HEK293 (cell line): ENCODE results near the gene DIS3L.

Experiments used
- ATF2 ChIP-seq: fragments of 450-650 bp; formaldehyde crosslinking; IDR thresholded peaks from 2 replicates; pipeline ENCODE4 v1.5.1; 2016; ENCODE audit warnings: missing biosample characterization, missing genetic modification characterization, low read depth
- EGR2 ChIP-seq: fragments of 450-650 bp; formaldehyde crosslinking; IDR thresholded peaks from 2 replicates; pipeline ENCODE4 v1.5.1; 2016; ENCODE audit warnings: low read depth, missing biosample characterization, missing genetic modification characterization
- KLF17 ChIP-seq: fragments of 450-650 bp; formaldehyde crosslinking; IDR thresholded peaks from 2 replicates; pipeline ENCODE4 v1.5.1; 2016; ENCODE audit warnings: missing biosample characterization, missing genetic modification characterization
- KLF8 ChIP-seq: fragments of 450-650 bp; formaldehyde crosslinking; IDR thresholded peaks from 2 replicates; pipeline ENCODE4 v1.5.1; 2016; ENCODE audit warnings: missing biosample characterization, missing genetic modification characterization
- PRDM4 ChIP-seq: fragments of 450-650 bp; formaldehyde crosslinking; IDR thresholded peaks from 2 replicates; pipeline ENCODE4 v1.5.1; 2017; ENCODE audit warnings: missing biosample characterization, missing genetic modification characterization
- SP2 ChIP-seq: fragments of 450-650 bp; formaldehyde crosslinking; IDR thresholded peaks from 2 replicates; pipeline ENCODE4 v1.5.1; 2016; ENCODE audit warnings: missing biosample characterization, missing genetic modification characterization
- ZBTB1 ChIP-seq: fragments of 450-650 bp; formaldehyde crosslinking; IDR thresholded peaks from 2 replicates; pipeline ENCODE4 v1.5.1; 2016; ENCODE audit warnings: missing biosample characterization, missing genetic modification characterization
- ZBTB20 ChIP-seq: fragments of 450-650 bp; formaldehyde crosslinking; IDR thresholded peaks from 2 replicates; pipeline ENCODE4 v1.5.1; 2016; ENCODE audit warnings: missing biosample characterization, missing genetic modification characterization
- ZBTB21 ChIP-seq: fragments of 450-650 bp; formaldehyde crosslinking; IDR thresholded peaks from 2 replicates; pipeline ENCODE4 v1.5.1; 2017; ENCODE audit warnings: missing biosample characterization, missing genetic modification characterization
- ZBTB44 ChIP-seq: fragments of 450-650 bp; IDR thresholded peaks from 2 replicates; pipeline ENCODE4 v1.5.1; 2018; ENCODE audit warnings: missing biosample characterization, mild to moderate bottlenecking, missing genetic modification characterization
- ZBTB7A ChIP-seq: fragments of 450-650 bp; formaldehyde crosslinking; IDR thresholded peaks from 2 replicates; pipeline ENCODE4 v1.5.1; 2016; ENCODE audit warnings: low read depth, missing biosample characterization, missing genetic modification characterization
- ZBTB8A ChIP-seq: fragments of 450-650 bp; formaldehyde crosslinking; IDR thresholded peaks from 2 replicates; pipeline ENCODE4 v1.5.1; 2016; ENCODE audit warnings: missing biosample characterization, missing genetic modification characterization
- ZFP69B ChIP-seq: fragments of 450-650 bp; formaldehyde crosslinking; IDR thresholded peaks from 2 replicates; pipeline ENCODE4 v1.5.1; 2016; ENCODE audit warnings: missing biosample characterization, missing genetic modification characterization
- ZNF19 ChIP-seq: fragments of 450-650 bp; formaldehyde crosslinking; IDR thresholded peaks from 2 replicates; pipeline ENCODE4; 2016; ENCODE audit warnings: missing biosample characterization, missing genetic modification characterization, low read depth
- ZNF239 ChIP-seq: fragments of 450-650 bp; formaldehyde crosslinking; IDR thresholded peaks from 2 replicates; pipeline ENCODE4 v1.5.1; 2016; ENCODE audit warnings: missing biosample characterization, missing genetic modification characterization
- ZNF280C ChIP-seq: fragments of 450-650 bp; formaldehyde crosslinking; IDR thresholded peaks from 2 replicates; pipeline ENCODE4 v1.5.1; 2016; ENCODE audit warnings: missing biosample characterization, missing genetic modification characterization
- ZNF280D ChIP-seq: fragments of 450-650 bp; formaldehyde crosslinking; IDR thresholded peaks from 2 replicates; pipeline ENCODE4 v1.5.1; 2016; ENCODE audit warnings: missing biosample characterization, missing genetic modification characterization
- ZNF37A ChIP-seq: fragments of 450-650 bp; IDR thresholded peaks from 2 replicates; pipeline ENCODE4 v1.5.1; 2018; ENCODE audit warnings: missing biosample characterization, missing genetic modification characterization
- ZNF426 ChIP-seq: fragments of 450-650 bp; formaldehyde crosslinking; IDR thresholded peaks from 2 replicates; pipeline ENCODE4 v1.5.1; 2017; ENCODE audit warnings: missing biosample characterization, missing genetic modification characterization, mild to moderate bottlenecking, inconsistent platforms, moderate library complexity
- ZNF510 ChIP-seq: fragments of 450-650 bp; formaldehyde crosslinking; IDR thresholded peaks from 2 replicates; pipeline ENCODE4 v1.5.1; 2018; ENCODE audit warnings: mild to moderate bottlenecking, missing genetic modification characterization, missing biosample characterization; ENCODE audit not compliant: insufficient replicate concordance
- ZNF585B ChIP-seq: fragments of 450-650 bp; formaldehyde crosslinking; IDR thresholded peaks from 2 replicates; pipeline ENCODE4 v1.5.1; 2016; ENCODE audit warnings: missing biosample characterization, missing genetic modification characterization
- ZNF610 ChIP-seq: fragments of 450-650 bp; formaldehyde crosslinking; IDR thresholded peaks from 2 replicates; pipeline ENCODE4 v1.5.1; 2016; ENCODE audit warnings: missing biosample characterization, missing genetic modification characterization, borderline replicate concordance
- ZNF624 ChIP-seq: fragments of 450-650 bp; formaldehyde crosslinking; IDR thresholded peaks from 2 replicates; pipeline ENCODE4 v1.5.1; 2017; ENCODE audit warnings: missing biosample characterization, missing genetic modification characterization
- ZNF626 ChIP-seq: fragments of 450-650 bp; sonication (Bioruptor Pico); formaldehyde crosslinking; IDR thresholded peaks from 2 replicates; pipeline ENCODE4 v1.5.1; 2018; ENCODE audit warnings: missing biosample characterization, missing genetic modification characterization, inconsistent platforms
- ZNF639 ChIP-seq: fragments of 450-650 bp; formaldehyde crosslinking; IDR thresholded peaks from 2 replicates; pipeline ENCODE4 v1.5.1; 2016; ENCODE audit warnings: missing biosample characterization, missing genetic modification characterization
- ZNF664 ChIP-seq: fragments of 450-650 bp; formaldehyde crosslinking; IDR thresholded peaks from 2 replicates; pipeline ENCODE4 v1.5.1; 2016; ENCODE audit warnings: missing biosample characterization, missing genetic modification characterization

The DIS3L gene

GRCh38 chr15:66252685-66253417 lies 40.5 kb upstream of the DIS3L start (continued):
- TF ChIP-seq ZBTB21 (tag by site-specific recombination) = no peak
- TF ChIP-seq ZNF426 (tag by site-specific recombination) = no peak
- peak; percentile 85 for TF ChIP-seq ZBTB8A
- TF ChIP-seq ATF2 (tag by site-specific recombination) = no peak
- no peak for TF ChIP-seq ZNF19 (tag by site-specific recombination)
- TF ChIP-seq ZNF585B (tag by site-specific recombination) = no peak
- TF ChIP-seq ZNF664 (tag by site-specific recombination) = no peak
- no peak for TF ChIP-seq ZNF510
- no peak for TF ChIP-seq ZNF624
- no peak for TF ChIP-seq ZNF639
- no peak for TF ChIP-seq ZBTB1 (tag by site-specific recombination)
- peak; percentile 32 for TF ChIP-seq SP2 (tag by site-specific recombination)
- TF ChIP-seq ZNF280C (tag by site-specific recombination) = no peak
- TF ChIP-seq ZNF280D (tag by site-specific recombination) = no peak
- 0 out of 2 replicates have a peak, but pooled peaks have one; percentile 59 for TF ChIP-seq ZBTB7A (tag by site-specific recombination)
- TF ChIP-seq ZNF239 = no peak
- TF ChIP-seq ZNF37A (tag by site-specific recombination) = no peak
- TF ChIP-seq EGR2 (tag by site-specific recombination) = peak; percentile 67; the same call in 1 of the 2 replicates
- TF ChIP-seq ZFP69B = no peak
- TF ChIP-seq ZBTB20 (tag by site-specific recombination) = peak; percentile 72; the same call in 1 of the 2 replicates
- TF ChIP-seq ZNF626 = no peak
- TF ChIP-seq ZNF610 = no peak
- TF ChIP-seq PRDM4 (tag by site-specific recombination) = no peak; the same call in 1 of the 2 replicates
- TF ChIP-seq ZBTB44 (tag by site-specific recombination) = 0 out of 2 replicates have a peak, but pooled peaks have one; percentile 4
- 0 out of 2 replicates have a peak, but pooled peaks have one; percentile 11 for TF ChIP-seq KLF17 (tag by site-specific recombination)
- TF ChIP-seq KLF8 = no peak
